OCI-LY7 (cell line): ENCODE measurements around the gene EXOSC6. TPM values are rescaled to one million over a fixed set of nuclear protein-coding genes. Genes with fewer than 3 reads are reported as not detected.

Source experiments
- BruUV-seq: library from RNA; stranded (reverse); fragments of 400-500 nt; replicated peaks from 2 replicates; lab custom pipeline; 2021; lab: Mats Ljungman, UMichigan
- CTCF ChIA-PET: fragments of 300-600 bp; sonication (Branson Sonifier 250); formaldehyde crosslinking; loops from one replicate; lab custom pipeline; 2022; ENCODE audit warnings: antibody characterized with exemption; ENCODE audit not compliant: unreplicated experiment; lab: Charles Lee
- POLR2A ChIA-PET: fragments of 300-600 bp; sonication (Branson Sonifier 250); formaldehyde crosslinking; loops from one replicate; lab custom pipeline; 2022; ENCODE audit warnings: antibody characterized with exemption; lab: Charles Lee
- DNase-seq: peaks from one replicate; pipeline ENCODE4 v3.0.0-alpha.2; 2015; ENCODE audit warnings: low spot score
- H2AFZ ChIP-seq: fragments of 200-600 bp; sonication (generic), shearing (Covaris generic); 2 replicates; pipeline ENCODE4 v1.6.1; 2014; ENCODE audit warnings: mild to moderate bottlenecking, antibody characterized with exemption, low read length, moderate library complexity
- H3K27ac ChIP-seq: fragments of 200-600 bp; sonication (generic); 2 replicates; pipeline ENCODE4 v1.5.1; 2014; ENCODE audit warnings: mixed run types, low read depth, mild to moderate bottlenecking, moderate library complexity, low read length, inconsistent platforms; ENCODE audit not compliant: poor library complexity, severe bottlenecking
- H3K36me3 ChIP-seq: fragments of 200-600 bp; sonication (generic); 2 replicates; pipeline ENCODE4 v1.6.1; 2014; ENCODE audit warnings: mild to moderate bottlenecking, antibody characterized with exemption, low read length, moderate library complexity, mixed read lengths; ENCODE audit not compliant: insufficient read depth
- H3K4me1 ChIP-seq: fragments of 200-600 bp; sonication (generic); 2 replicates; pipeline ENCODE4 v1.5.1; 2014; ENCODE audit warnings: mild to moderate bottlenecking, low read length; ENCODE audit not compliant: insufficient read depth, poor library complexity, severe bottlenecking
- H3K4me2 ChIP-seq: fragments of 200-600 bp; sonication (generic); 2 replicates; pipeline ENCODE4 v1.6.1; 2014; ENCODE audit warnings: mild to moderate bottlenecking, low read length
- H3K4me3 ChIP-seq: fragments of 200-600 bp; sonication (generic); 2 replicates; pipeline ENCODE4 v1.5.1; 2014; ENCODE audit warnings: mild to moderate bottlenecking, low read depth, low read length; ENCODE audit not compliant: poor library complexity, severe bottlenecking
- H3K79me2 ChIP-seq: fragments of 200-600 bp; sonication (generic); 2 replicates; pipeline ENCODE4 v1.6.1; 2016; ENCODE audit warnings: low read depth, mild to moderate bottlenecking, low read length, moderate library complexity, mixed read lengths; ENCODE audit not compliant: insufficient read depth
- H3K9me2 ChIP-seq: fragments of 200-600 bp; sonication (generic); 2 replicates; pipeline ENCODE4 v1.6.1; 2016; ENCODE audit warnings: mild to moderate bottlenecking, low read length, mixed read lengths; ENCODE audit not compliant: insufficient read depth
- H3K9me3 ChIP-seq: fragments of 200-600 bp; sonication (generic); 2 replicates; pipeline ENCODE4 v1.6.1; 2014; ENCODE audit warnings: mild to moderate bottlenecking, mixed run types, low read length, mixed read lengths
- H4K20me1 ChIP-seq: fragments of 200-600 bp; sonication (generic); 2 replicates; pipeline ENCODE4 v1.6.1; 2014; ENCODE audit warnings: mild to moderate bottlenecking, antibody characterized with exemption, low read length, moderate library complexity, mixed read lengths; ENCODE audit not compliant: insufficient read depth
- CTCF ChIP-seq: fragments of 200-600 bp; sonication (generic); conservative IDR thresholded peaks from 2 replicates; pipeline ENCODE4 v1.5.1; 2014; ENCODE audit warnings: mild to moderate bottlenecking, antibody characterized with exemption, low read length, moderate library complexity, mixed read lengths
- EZH2phosphoT487 ChIP-seq: fragments of 200-600 bp; sonication (generic); IDR thresholded peaks from 2 replicates; pipeline ENCODE4 v1.6.1; 2018; ENCODE audit warnings: low read depth, borderline replicate concordance, mild to moderate bottlenecking, mixed run types, antibody characterized with exemption, low read length, moderate library complexity, mixed read lengths
- intact Hi-C: fragments of 100-400 bp; cut with micrococcal nuclease; formaldehyde crosslinking; loops from one replicate; pipeline ENCODE4 v1.10.0; 2022; ENCODE audit not compliant: unreplicated experiment
- total RNA-seq, 2 experiments: library from RNA; depleted of rRNA in 1 of 2; stranded (reverse); fragments of >200 nt in 1 of 2; shearing (Covaris generic) in 1 of 2; gene quantifications; 2 replicates each; pipeline ENCODE4 v1.2.3, GENCODE V29; 2014 to 2022

EXOSC6 gene
- total RNA-seq, 2 experiments from 2014 or later, result 36.3 to 36.8 TPM

- Histone ChIP-seq H2AFZ (no peak overlapping the region), H3K36me3 (peaks cover 86% of the 10 kb centered on the region), H3K4me2 (no peak overlapping the region), H3K9me2 (no peaks in the 10 kb centered on the region), H3K79me2 (peaks cover 28% of the 10 kb centered on the region), H3K4me1 (peaks cover 11% of the 10 kb centered on the region), H3K4me3 (no peak overlapping the region), H3K9me3 (no peaks in the 10 kb centered on the region), H3K27ac (no peak overlapping the region), H4K20me1 (no peaks in the 10 kb centered on the region)
- peak; percentile 50 for DNase-seq
- BruUV-seq, result no TSS peak
- ChIA-PET POLR2A (interaction anchor here (0.7 kb wide), 1 partner anchor 33 kb away, joined by 3 read pairs; no protein-coding TSS in a partner anchor), CTCF (no interaction called here)
- TF ChIP-seq EZH2phosphoT487 (no peak), CTCF (peak; percentile 70)
- intact Hi-C loops, result no loop called here
These were observed 1.8 kb upstream of the EXOSC6 start for GRCh38 chr16:70253291-70254106.

GRCh38 chr16:70252355-70252988 lies 732 bp upstream of the EXOSC6 start:
- intact Hi-C loops, result no loop called here
- BruUV-seq, result TSS peak; percentile 27
- Histone ChIP-seq H3K36me3 (peaks cover 80% of the 10 kb centered on the region), H2AFZ (no peak overlapping the region), H3K4me3 (peak overlapping the region; percentile 91), H4K20me1 (no peaks in the 10 kb centered on the region), H3K9me3 (no peaks in the 10 kb centered on the region), H3K4me2 (no peak overlapping the region), H3K9me2 (no peaks in the 10 kb centered on the region), H3K79me2 (peaks cover 38% of the 10 kb centered on the region), H3K27ac (no peak overlapping the region), H3K4me1 (peaks cover 11% of the 10 kb centered on the region)
- ChIA-PET CTCF (no interaction called here), POLR2A (no interaction called here)
- DNase-seq, result peak; percentile 13
- TF ChIP-seq EZH2phosphoT487 (no peak), CTCF (peak; percentile 71)
